ENCODE results near the gene IGFBP1.
"Not testable (repeated sequence)": the region's sequence is repeated elsewhere in the genome, so short reads cannot be mapped to it uniquely, and the experiment has no call there.

The IGFBP1 gene

GRCh38 chr7:45888185-45888992 is at the start of gene IGFBP1:
Gene IGFBP1, plus strand, starts transcription at chr7:45888488. Its CDS starts 165 bp downstream, at chr7:45888653.
- no peak for DNase-seq

- DNase-seq: not testable (repeated sequence)
Measured at GRCh38 chr7:45838852-45839251, 49.4 kb upstream of the IGFBP1 start.

GRCh38 chr7:45841926-45842717 is 46.2 kb upstream of the IGFBP1 start:
- not testable (repeated sequence) for DNase-seq

- not testable (repeated sequence) for DNase-seq
Measured at GRCh38 chr7:45846536-45846935, 41.8 kb upstream of the IGFBP1 start.

GRCh38 chr7:45848734-45849133 is 39.6 kb upstream of the IGFBP1 start:
- not testable (repeated sequence) for DNase-seq

- DNase-seq: not testable (repeated sequence)
Measured at GRCh38 chr7:45852984-45853383, 35.3 kb upstream of the IGFBP1 start.

GRCh38 chr7:45853491-45853890 is 34.8 kb upstream of the IGFBP1 start:
- not testable (repeated sequence) for DNase-seq

- DNase-seq: peak; percentile 6
Measured at GRCh38 chr7:45855680-45856079, 32.6 kb upstream of the IGFBP1 start.

GRCh38 chr7:45856888-45857287 is 31.4 kb upstream of the IGFBP1 start:
- DNase-seq: not testable (repeated sequence)

GRCh38 chr7:45863715-45864114 is 24.6 kb upstream of the IGFBP1 start:
- no peak for DNase-seq

GRCh38 chr7:45865594-45866410 is 22.5 kb upstream of the IGFBP1 start:
- no peak for DNase-seq

GRCh38 chr7:45867471-45867870 is 20.8 kb upstream of the IGFBP1 start:
- DNase-seq: no peak

- no peak for DNase-seq
Measured at GRCh38 chr7:45869426-45869825, 18.9 kb upstream of the IGFBP1 start.

- DNase-seq: no peak
Measured at GRCh38 chr7:45872116-45873034, 15.9 kb upstream of the IGFBP1 start.

- no peak for DNase-seq
Measured at GRCh38 chr7:45873035-45873354, 15.3 kb upstream of the IGFBP1 start, which contains the start of gene CCDC201. Gene CCDC201, minus strand, starts transcription at chr7:45873082. Its CDS starts 75 bp downstream, at chr7:45873007.

- no peak for DNase-seq
Measured at GRCh38 chr7:45873355-45873754, 14.9 kb upstream of the IGFBP1 start.

- DNase-seq: no peak
Measured at GRCh38 chr7:45874408-45875131, 13.7 kb upstream of the IGFBP1 start.

GRCh38 chr7:45876519-45876918 is 11.8 kb upstream of the IGFBP1 start:
- no peak for DNase-seq

GRCh38 chr7:45878457-45879144 is 9.7 kb upstream of the IGFBP1 start:
- DNase-seq: no peak

- no peak for DNase-seq
Measured at GRCh38 chr7:45880433-45880860, 7.8 kb upstream of the IGFBP1 start.

All from DMS153 (cell line).